C4-2B (cell line): Measurements from ENCODE around the gene LRP1B.

Source experiments
- ZFX ChIP-seq: fragments of 450-650 bp; IDR thresholded peaks from 2 replicates; pipeline ENCODE4 v1.6.1; 2017
- TF ChIP-seq, protein P1 (sequence below): fragments of 450-650 bp; conservative IDR thresholded peaks from 2 replicates; pipeline ENCODE4 v1.5.1; 2017; ENCODE audit warnings: mild to moderate bottlenecking

- TF ChIP-seq, protein P1, sequence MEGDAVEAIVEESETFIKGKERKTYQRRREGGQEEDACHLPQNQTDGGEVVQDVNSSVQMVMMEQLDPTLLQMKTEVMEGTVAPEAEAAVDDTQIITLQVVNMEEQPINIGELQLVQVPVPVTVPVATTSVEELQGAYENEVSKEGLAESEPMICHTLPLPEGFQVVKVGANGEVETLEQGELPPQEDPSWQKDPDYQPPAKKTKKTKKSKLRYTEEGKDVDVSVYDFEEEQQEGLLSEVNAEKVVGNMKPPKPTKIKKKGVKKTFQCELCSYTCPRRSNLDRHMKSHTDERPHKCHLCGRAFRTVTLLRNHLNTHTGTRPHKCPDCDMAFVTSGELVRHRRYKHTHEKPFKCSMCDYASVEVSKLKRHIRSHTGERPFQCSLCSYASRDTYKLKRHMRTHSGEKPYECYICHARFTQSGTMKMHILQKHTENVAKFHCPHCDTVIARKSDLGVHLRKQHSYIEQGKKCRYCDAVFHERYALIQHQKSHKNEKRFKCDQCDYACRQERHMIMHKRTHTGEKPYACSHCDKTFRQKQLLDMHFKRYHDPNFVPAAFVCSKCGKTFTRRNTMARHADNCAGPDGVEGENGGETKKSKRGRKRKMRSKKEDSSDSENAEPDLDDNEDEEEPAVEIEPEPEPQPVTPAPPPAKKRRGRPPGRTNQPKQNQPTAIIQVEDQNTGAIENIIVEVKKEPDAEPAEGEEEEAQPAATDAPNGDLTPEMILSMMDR = no peak
- TF ChIP-seq ZFX = no peak
Observed at GRCh38 chr2:141364821-141365220, 766.0 kb downstream of the LRP1B start.
